Mesothelial cell of epicardium (in vitro differentiated cells): ENCODE data around the gene EEF1E1. TPM values are rescaled to one million over a fixed set of nuclear protein-coding genes. Genes with fewer than 3 reads are reported as not detected.
A peak's percentile ranks its signal among the peaks of the same experiment; 100 is the strongest.

ENCODE experiments used
- DNase-seq, 2 experiments: peaks; one replicate each; pipeline ENCODE4 v3.0.0; 2021; ENCODE audit warnings: low spot score in 2 of 2; ENCODE audit not compliant: unreplicated experiment in 2 of 2
- H3K27ac Mint-ChIP-seq: 2 replicates; pipeline ENCODE4 v1.8.0; 2021; ENCODE audit warnings: mixed read lengths
- H3K27me3 Mint-ChIP-seq: 2 replicates; pipeline ENCODE4 v1.8.0; 2021; ENCODE audit warnings: low read depth, mixed read lengths
- H3K36me3 Mint-ChIP-seq: 2 replicates; pipeline ENCODE4 v1.8.0; 2021; ENCODE audit warnings: mixed read lengths
- H3K4me1 Mint-ChIP-seq: 2 replicates; pipeline ENCODE4 v1.8.0; 2021; ENCODE audit warnings: mixed read lengths
- H3K4me3 Mint-ChIP-seq: 2 replicates; pipeline ENCODE4 v1.8.0; 2021; ENCODE audit warnings: mild to moderate bottlenecking, moderate library complexity, mixed read lengths
- H3K9me3 Mint-ChIP-seq: 2 replicates; pipeline ENCODE4 v1.8.0; 2021; ENCODE audit warnings: mixed read lengths
- CTCF ChIP-seq: fragments of 200-600 bp; sonication (generic); IDR thresholded peaks from one replicate; pipeline ENCODE4 v1.5.0; 2021; ENCODE audit warnings: antibody characterized with exemption; ENCODE audit not compliant: unreplicated experiment
- total RNA-seq: library from RNA; stranded (reverse); gene quantifications from 3 replicates; pipeline ENCODE4 v1.2.1, GENCODE V29; 2021

The EEF1E1 gene
- total RNA-seq, 1 donor from 2014 or later, result 34.0 TPM

GRCh38 chr6:8069151-8069550 lies 33.2 kb downstream of the EEF1E1 start:
- Mint-ChIP-seq H3K27ac (peak overlapping the region; percentile 73), H3K9me3 (no peaks in the 10 kb centered on the region), H3K4me1 (peaks cover 33% of the 10 kb centered on the region), H3K4me3 (no peak overlapping the region), H3K36me3 (no peaks in the 10 kb centered on the region), H3K27me3 (no peaks in the 10 kb centered on the region)
- no peak for DNase-seq
- no peak for TF ChIP-seq CTCF

GRCh38 chr6:8066108-8066507 lies 36.2 kb downstream of the EEF1E1 start:
- Mint-ChIP-seq H3K27me3 (no peaks in the 10 kb centered on the region), H3K36me3 (peaks cover 3% of the 10 kb centered on the region), H3K27ac (no peak overlapping the region), H3K4me1 (peaks cover 40% of the 10 kb centered on the region), H3K4me3 (no peak overlapping the region), H3K9me3 (no peaks in the 10 kb centered on the region)
- DNase-seq, result no peak
- TF ChIP-seq CTCF, result no peak

- no peak overlapping the region for H3K27ac Mint-ChIP-seq
- H3K36me3 Mint-ChIP-seq, result peaks cover 3% of the 10 kb centered on the region
- no peak for TF ChIP-seq CTCF
- no peaks in the 10 kb centered on the region for H3K9me3 Mint-ChIP-seq
- peaks cover 35% of the 10 kb centered on the region for H3K4me1 Mint-ChIP-seq
- H3K4me3 Mint-ChIP-seq, result no peak overlapping the region
- no peak for DNase-seq
- no peaks in the 10 kb centered on the region for H3K27me3 Mint-ChIP-seq
Observed at GRCh38 chr6:8065519-8065911, 36.8 kb downstream of the EEF1E1 start.

- Mint-ChIP-seq H3K9me3 (no peaks in the 10 kb centered on the region), H3K4me3 (peak overlapping the region; percentile 94), H3K27me3 (no peaks in the 10 kb centered on the region), H3K4me1 (peaks cover 29% of the 10 kb centered on the region), H3K36me3 (peaks cover 8% of the 10 kb centered on the region), H3K27ac (peak overlapping the region; percentile 96)
- DNase-seq, result no peak
- no peak for TF ChIP-seq CTCF
Observed at GRCh38 chr6:8064638-8065518, 37.5 kb downstream of the EEF1E1 start.

- Mint-ChIP-seq H3K27ac (peak within 1 kb of the TSS; percentile 96), H3K4me1 (peaks cover 22% of the 10 kb centered on the region)
- no peak for TF ChIP-seq CTCF
Observed at GRCh38 chr6:8063761-8064637, 38.3 kb downstream of the EEF1E1 start, which contains the start of gene BLOC1S5. Gene BLOC1S5 (minus strand): TSS chr6:8064389. CDS start chr6:8064376, 13 bp downstream.

More at GRCh38 chr6:8063761-8064637, 38.3 kb downstream of the EEF1E1 start, which contains the start of gene BLOC1S5:
- Mint-ChIP-seq H3K27me3 (no peaks in the 10 kb centered on the region), H3K9me3 (no peaks in the 10 kb centered on the region), H3K4me3 (peak within 1 kb of the TSS; percentile 94), H3K36me3 (peaks cover 8% of the 10 kb centered on the region)
- peak; percentile 92 to 97 for DNase-seq
